ENCODE data around the gene MAGI2. TPM values are rescaled to one million over a fixed set of nuclear protein-coding genes. Genes with fewer than 3 reads are reported as not detected.

Gene MAGI2
- total and polyA plus RNA-seq, 2 donors (not counting 3 experiments of a cell fraction or from before 2014, with no cell fraction given), result 0.28 to 6.0 TPM

GRCh38 chr7:78017591-78018100 lies 1435.8 kb downstream of the MAGI2 start:
- no peaks in the 10 kb centered on the region for H3K9me1 ChIP-seq (replicated peaks; ENCODE audit: control insufficient read depth, extremely low read depth, insufficient read depth, low read length)
- TF ChIP-seq MYC (IDR thresholded peaks at IDR 0.05; ENCODE audit: low read depth, low read length), result no peak
- no peak for TF ChIP-seq MAX (IDR thresholded peaks at IDR 0.05; ENCODE audit: insufficient read depth, insufficient read length)
- no peak for TF ChIP-seq POLR2AphosphoS5 (IDR thresholded peaks at IDR 0.05; ENCODE audit: insufficient read depth, low read depth, low read length)
- no peak for TF ChIP-seq GATA2 (IDR thresholded peaks at IDR 0.05; ENCODE audit: insufficient read depth, insufficient read length, low read depth, low read length)
- TF ChIP-seq EZH2 (IDR thresholded peaks at IDR 0.05; ENCODE audit: borderline replicate concordance, low read depth, low read length, severe bottlenecking), result no peak
- TF ChIP-seq CTCF (IDR thresholded peaks at IDR 0.05; ENCODE audit: extremely low read depth in 1 of 2, insufficient read depth in 1 of 2, low read depth in 1 of 2, low read length in 2 of 2), result no peak
- no peak for TF ChIP-seq POLR2A (IDR thresholded peaks at IDR 0.05; ENCODE audit: low read depth, low read length)
- TF ChIP-seq FOS (IDR thresholded peaks at IDR 0.05; ENCODE audit: borderline replicate concordance, insufficient read depth, low read length), result no peak
- no peak for TF ChIP-seq JUN (IDR thresholded peaks at IDR 0.05; ENCODE audit: borderline replicate concordance, insufficient read depth, insufficient read length, low read depth)
- H3K79me2 ChIP-seq (ENCODE audit: control insufficient read depth, insufficient read depth, low read length), result no peaks in the 10 kb centered on the region
- H2AFZ ChIP-seq (ENCODE audit: low read depth, low read length), result no peak overlapping the region
- FAIRE-seq, result no peak
- peaks cover 0 to 2% of the 10 kb centered on the region in 2 experiments for H3K27me3 ChIP-seq (ENCODE audit: control insufficient read depth in 2 of 2, insufficient read depth in 2 of 2, low read length in 2 of 2)
- intact Hi-C loops (cut with micrococcal nuclease) (no loop called here), dilution Hi-C loops (cut with MboI; ENCODE audit: extremely low pct_ligation_motif_present, low sequenced_read_pairs) (no loop called here)
- ChIA-PET POLR2A (no interaction called here), CTCF (interaction anchor here (3.8 kb wide), 1 partner anchor 25 kb away, joined by 112 read pairs; no protein-coding TSS in a partner anchor)
- H3K4me3 ChIP-seq (replicated peaks in 1 of 3; ENCODE audit: insufficient read depth in 1 of 3, low read depth in 1 of 3, low read length in 3 of 3), result no peak overlapping the region
- no TSS peak for BruUV-seq (replicated peaks)
- no peak overlapping the region for H3K9ac ChIP-seq (replicated peaks; ENCODE audit: extremely low read depth, insufficient read depth, low read length)
- no peaks in the 10 kb centered on the region for H3K9me3 ChIP-seq (replicated peaks; ENCODE audit: control insufficient read depth, insufficient read depth, low read length)
- peaks cover 11% of the 10 kb centered on the region for H3K4me1 ChIP-seq (ENCODE audit: control insufficient read depth, extremely low read depth, insufficient read depth, low read length)
- no peak overlapping the region for H3K4me2 ChIP-seq (ENCODE audit: insufficient read depth, low read length)
- H4K20me1 ChIP-seq (replicated peaks; ENCODE audit: control insufficient read depth, extremely low read depth, insufficient read depth, low read length), result no peaks in the 10 kb centered on the region
- no peaks in the 10 kb centered on the region for H3K36me3 ChIP-seq (ENCODE audit: control insufficient read depth in 2 of 2, extremely low read depth in 1 of 2, insufficient read depth in 2 of 2, low read length in 2 of 2)
- DNase-seq (ENCODE audit: low read depth, low spot score), result no peak
- H3K27ac ChIP-seq (ENCODE audit: insufficient read depth, low read depth, low read length), result no peak overlapping the region
